OCI-LY3 (cell line): Measurements from ENCODE around the gene SLC9C1.

Experiments used
- CTCF ChIP-seq: fragments of 200-600, 300-600 bp; sonication (generic); IDR thresholded peaks from 2 replicates; pipeline ENCODE4 v1.5.1; 2014; ENCODE audit warnings: antibody characterized with exemption, low read length, low read depth
- EZH2phosphoT487 ChIP-seq: fragments of 200-600 bp; shearing (Covaris generic); IDR thresholded peaks from 2 replicates; pipeline ENCODE4 v1.6.1; 2018; ENCODE audit warnings: antibody characterized with exemption, mixed run types, low read depth

- TF ChIP-seq CTCF (no peak), EZH2phosphoT487 (no peak)
Measured at GRCh38 chr3:112200317-112200666, 93.7 kb downstream of the SLC9C1 start.
